K562 (cell line): ENCODE measurements around the gene RSPH6A. TPM values are rescaled to one million over a fixed set of nuclear protein-coding genes. Genes with fewer than 3 reads are reported as not detected.

Experiments
- BRF1 ChIP-seq: IDR thresholded peaks from 3 replicates; pipeline ENCODE4 v1.6.1; 2011; ENCODE audit warnings: borderline replicate concordance, mild to moderate bottlenecking; ENCODE audit not compliant: insufficient read length; ENCODE audit errors: extremely low read depth
- FOXM1 ChIP-seq, 2 experiments: fragments of 450-650 bp in 1 of 2; sonication (generic) in 1 of 2; formaldehyde crosslinking in 1 of 2; IDR thresholded peaks; 2 replicates each; pipeline versions ENCODE4 v1.6.1 to v1.9.0; 2017 to 2022; ENCODE audit warnings: low read depth in 2 of 2, mild to moderate bottlenecking in 2 of 2, missing genetic modification reagents in 1 of 2, moderate library complexity in 1 of 2
- GTF2F1 ChIP-seq: IDR thresholded peaks from 2 replicates; pipeline ENCODE4 v1.6.1; 2011; ENCODE audit warnings: low read depth, low read length, improper control_type of control experiment
- HOXB6 ChIP-seq: fragments of 250-450 bp; sonication (Bioruptor Pico); IDR thresholded peaks from 2 replicates; pipeline ENCODE4 v1.5.1; 2022; ENCODE audit warnings: mild to moderate bottlenecking, borderline replicate concordance
- KDM1A ChIP-seq, 2 experiments: fragments of 450-650 bp; IDR thresholded peaks; 2 replicates each; pipeline ENCODE4 v1.6.1; 2016; ENCODE audit warnings: mild to moderate bottlenecking in 2 of 2
- MCM5 ChIP-seq: fragments of 450-650 bp; IDR thresholded peaks from 2 replicates; pipeline ENCODE4 v1.6.1; 2016; ENCODE audit warnings: low read depth
- MTA1 ChIP-seq: fragments of 450-650 bp; IDR thresholded peaks from 2 replicates; pipeline ENCODE4 v1.6.1; 2017; ENCODE audit warnings: borderline replicate concordance
- MYBL2 ChIP-seq, 2 experiments: fragments of 450-650 bp in 1 of 2; sonication (generic) in 1 of 2; formaldehyde crosslinking in 1 of 2; IDR thresholded peaks; 2 replicates each; pipeline versions ENCODE4 v1.6.1 to v1.8.1; 2017 to 2022; ENCODE audit warnings: borderline replicate concordance in 1 of 2, inconsistent platforms in 1 of 2, low read depth in 1 of 2, mild to moderate bottlenecking in 1 of 2, missing genetic modification reagents in 1 of 2, moderate library complexity in 1 of 2
- POLR3G ChIP-seq: IDR thresholded peaks from 2 replicates; pipeline ENCODE4 v1.6.1; 2011; ENCODE audit not compliant: insufficient read length, insufficient replicate concordance; ENCODE audit errors: extremely low read depth
- SMARCA4 ChIP-seq: fragments of 450-650 bp; IDR thresholded peaks from 2 replicates; pipeline ENCODE4 v1.6.1; 2016
- TAF7 ChIP-seq: fragments of 450-650 bp; IDR thresholded peaks from 2 replicates; pipeline ENCODE4 v1.6.1; 2016; ENCODE audit warnings: missing genetic modification characterization, missing compliant biosample characterization
- ZNF253 ChIP-seq: fragments of 250-450 bp; sonication (Bioruptor Pico); conservative IDR thresholded peaks from 2 replicates; pipeline ENCODE4 v1.6.1; 2021; ENCODE audit warnings: mild to moderate bottlenecking
- ZNF586 ChIP-seq: fragments of 450-650 bp; formaldehyde crosslinking; conservative IDR thresholded peaks from 2 replicates; pipeline ENCODE4 v1.4.0; 2020; ENCODE audit warnings: mild to moderate bottlenecking, moderate library complexity
- ZNF695 ChIP-seq: fragments of 450-650 bp; formaldehyde crosslinking; IDR thresholded peaks from 2 replicates; pipeline ENCODE4 v1.4.0; 2020; ENCODE audit warnings: mild to moderate bottlenecking, moderate library complexity
- polyA plus RNA-seq, 8 experiments: library from polyadenylated mRNA; depleted of rRNA in 4 of 8; stranded (reverse) in 5 of 8; unstranded in 3 of 8; fragments of >200 nt; fragmentation: Nextera tagmentation in 2 of 8; fragmentation: Illumina TruSeq in 1 of 8; extraction: Ambion mirVana in 2 of 8; extraction: Trizol in 1 of 8; gene quantifications; 2 replicates each; pipeline versions ENCODE4 v1.2.1 to v1.2.3, GENCODE V29; 2011 to 2014; ENCODE audit warnings: inconsistent platforms in 1 of 8, missing spikeins in 1 of 8
- total RNA-seq, 7 experiments: library from RNA; depleted of rRNA in 6 of 7; stranded (reverse); fragments of >200 nt in 6 of 7; fragmentation: Illumina TruSeq in 2 of 7; extraction: Trizol in 2 of 7; gene quantifications; 2 replicates each; pipeline versions ENCODE4 v1.2.1 to v1.2.3, GENCODE V29; 2011 to 2021; ENCODE audit warnings: low replicate concordance in 1 of 7
- TF ChIP-seq, protein P1 (sequence below): sonication (generic); formaldehyde crosslinking; IDR thresholded peaks from 2 replicates; pipeline ENCODE4 v1.9.0; 2022; ENCODE audit warnings: mild to moderate bottlenecking, missing genetic modification reagents
- TF ChIP-seq, protein P2 (sequence below): fragments of 450-650 bp; IDR thresholded peaks from 2 replicates; pipeline ENCODE4 v1.7.1; 2018; ENCODE audit warnings: mild to moderate bottlenecking, low read depth; ENCODE audit not compliant: partially characterized antibody
- TF ChIP-seq, protein P3 (sequence below): sonication (generic); formaldehyde crosslinking; IDR thresholded peaks from 2 replicates; pipeline ENCODE4 v1.8.0; 2023; ENCODE audit warnings: missing genetic modification reagents, mild to moderate bottlenecking, borderline replicate concordance
- TF ChIP-seq, protein P4 (sequence below): IDR thresholded peaks from 2 replicates; pipeline ENCODE4 v1.6.1; 2011; ENCODE audit not compliant: insufficient read length; ENCODE audit errors: extremely low read depth

The RSPH6A gene
- total and polyA plus RNA-seq, 9 of the 15 experiments (the other 6 are each of a cell fraction or from before 2014, with no cell fraction given) = 0.03 to 0.15 (median 0.07) TPM; not detected in 5

DNA sequence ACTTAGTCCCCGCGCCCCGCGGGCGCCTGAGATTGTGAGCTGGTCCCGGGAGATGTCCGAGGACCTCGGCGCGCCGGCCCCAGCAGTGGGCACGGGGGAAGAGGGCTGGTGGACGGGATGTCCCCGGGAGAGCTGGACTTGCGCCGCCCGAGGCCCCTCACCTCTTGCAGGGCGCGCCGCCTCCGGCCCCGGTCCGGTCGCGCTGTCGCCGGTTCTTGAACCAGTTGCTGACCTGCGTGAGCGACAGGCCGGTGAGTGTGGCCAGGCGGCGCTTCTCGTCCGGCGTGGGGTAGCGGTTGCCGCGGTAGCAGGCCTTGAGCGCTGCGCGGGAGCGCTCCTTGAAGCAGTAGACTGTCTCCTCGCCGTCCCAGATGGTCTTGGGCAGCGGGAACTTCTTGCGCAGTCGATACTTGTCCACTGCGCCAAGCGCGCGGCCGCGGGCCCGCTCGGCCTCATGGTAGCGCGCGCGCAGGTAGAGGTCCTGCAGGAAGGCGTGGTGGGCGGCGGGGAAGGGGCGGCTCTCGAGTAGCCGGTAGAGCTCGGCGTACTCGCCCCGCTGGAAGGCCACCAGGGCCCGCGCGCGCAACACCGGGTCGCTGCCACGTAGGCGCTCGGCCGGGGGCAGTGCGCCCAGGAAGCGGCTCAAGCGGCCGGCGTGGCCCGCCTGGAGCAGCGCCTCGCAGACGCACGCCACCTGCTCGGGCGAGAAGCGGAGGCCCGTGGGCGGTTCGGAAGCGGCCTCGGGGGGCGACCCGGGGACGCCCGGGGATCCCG lies 47.0 kb downstream of the RSPH6A start (continued):
- TF ChIP-seq BRF1 = no peak
- TF ChIP-seq MTA1 = no peak
- TF ChIP-seq ZNF253 = no peak
- TF ChIP-seq, protein P1, sequence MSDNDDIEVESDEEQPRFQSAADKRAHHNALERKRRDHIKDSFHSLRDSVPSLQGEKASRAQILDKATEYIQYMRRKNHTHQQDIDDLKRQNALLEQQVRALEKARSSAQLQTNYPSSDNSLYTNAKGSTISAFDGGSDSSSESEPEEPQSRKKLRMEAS = peak; percentile 87
- TF ChIP-seq TAF7 (tag) = no peak
- no peak for TF ChIP-seq MCM5
- no peak for TF ChIP-seq POLR3G
- no peak for TF ChIP-seq ZNF586 (CRISPR knock-in tag)
- TF ChIP-seq, protein P2, sequence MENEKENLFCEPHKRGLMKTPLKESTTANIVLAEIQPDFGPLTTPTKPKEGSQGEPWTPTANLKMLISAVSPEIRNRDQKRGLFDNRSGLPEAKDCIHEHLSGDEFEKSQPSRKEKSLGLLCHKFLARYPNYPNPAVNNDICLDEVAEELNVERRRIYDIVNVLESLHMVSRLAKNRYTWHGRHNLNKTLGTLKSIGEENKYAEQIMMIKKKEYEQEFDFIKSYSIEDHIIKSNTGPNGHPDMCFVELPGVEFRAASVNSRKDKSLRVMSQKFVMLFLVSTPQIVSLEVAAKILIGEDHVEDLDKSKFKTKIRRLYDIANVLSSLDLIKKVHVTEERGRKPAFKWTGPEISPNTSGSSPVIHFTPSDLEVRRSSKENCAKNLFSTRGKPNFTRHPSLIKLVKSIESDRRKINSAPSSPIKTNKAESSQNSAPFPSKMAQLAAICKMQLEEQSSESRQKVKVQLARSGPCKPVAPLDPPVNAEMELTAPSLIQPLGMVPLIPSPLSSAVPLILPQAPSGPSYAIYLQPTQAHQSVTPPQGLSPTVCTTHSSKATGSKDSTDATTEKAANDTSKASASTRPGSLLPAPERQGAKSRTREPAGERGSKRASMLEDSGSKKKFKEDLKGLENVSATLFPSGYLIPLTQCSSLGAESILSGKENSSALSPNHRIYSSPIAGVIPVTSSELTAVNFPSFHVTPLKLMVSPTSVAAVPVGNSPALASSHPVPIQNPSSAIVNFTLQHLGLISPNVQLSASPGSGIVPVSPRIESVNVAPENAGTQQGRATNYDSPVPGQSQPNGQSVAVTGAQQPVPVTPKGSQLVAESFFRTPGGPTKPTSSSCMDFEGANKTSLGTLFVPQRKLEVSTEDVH = no peak
- TF ChIP-seq MYBL2 (IDR thresholded peaks at IDR 0.05; ENCODE audit: low read depth) = no peak
- no peak for TF ChIP-seq MYBL2 (CRISPR knock-in tag; IDR thresholded peaks at IDR 0.05; ENCODE audit: borderline replicate concordance)
- TF ChIP-seq, protein P3, sequence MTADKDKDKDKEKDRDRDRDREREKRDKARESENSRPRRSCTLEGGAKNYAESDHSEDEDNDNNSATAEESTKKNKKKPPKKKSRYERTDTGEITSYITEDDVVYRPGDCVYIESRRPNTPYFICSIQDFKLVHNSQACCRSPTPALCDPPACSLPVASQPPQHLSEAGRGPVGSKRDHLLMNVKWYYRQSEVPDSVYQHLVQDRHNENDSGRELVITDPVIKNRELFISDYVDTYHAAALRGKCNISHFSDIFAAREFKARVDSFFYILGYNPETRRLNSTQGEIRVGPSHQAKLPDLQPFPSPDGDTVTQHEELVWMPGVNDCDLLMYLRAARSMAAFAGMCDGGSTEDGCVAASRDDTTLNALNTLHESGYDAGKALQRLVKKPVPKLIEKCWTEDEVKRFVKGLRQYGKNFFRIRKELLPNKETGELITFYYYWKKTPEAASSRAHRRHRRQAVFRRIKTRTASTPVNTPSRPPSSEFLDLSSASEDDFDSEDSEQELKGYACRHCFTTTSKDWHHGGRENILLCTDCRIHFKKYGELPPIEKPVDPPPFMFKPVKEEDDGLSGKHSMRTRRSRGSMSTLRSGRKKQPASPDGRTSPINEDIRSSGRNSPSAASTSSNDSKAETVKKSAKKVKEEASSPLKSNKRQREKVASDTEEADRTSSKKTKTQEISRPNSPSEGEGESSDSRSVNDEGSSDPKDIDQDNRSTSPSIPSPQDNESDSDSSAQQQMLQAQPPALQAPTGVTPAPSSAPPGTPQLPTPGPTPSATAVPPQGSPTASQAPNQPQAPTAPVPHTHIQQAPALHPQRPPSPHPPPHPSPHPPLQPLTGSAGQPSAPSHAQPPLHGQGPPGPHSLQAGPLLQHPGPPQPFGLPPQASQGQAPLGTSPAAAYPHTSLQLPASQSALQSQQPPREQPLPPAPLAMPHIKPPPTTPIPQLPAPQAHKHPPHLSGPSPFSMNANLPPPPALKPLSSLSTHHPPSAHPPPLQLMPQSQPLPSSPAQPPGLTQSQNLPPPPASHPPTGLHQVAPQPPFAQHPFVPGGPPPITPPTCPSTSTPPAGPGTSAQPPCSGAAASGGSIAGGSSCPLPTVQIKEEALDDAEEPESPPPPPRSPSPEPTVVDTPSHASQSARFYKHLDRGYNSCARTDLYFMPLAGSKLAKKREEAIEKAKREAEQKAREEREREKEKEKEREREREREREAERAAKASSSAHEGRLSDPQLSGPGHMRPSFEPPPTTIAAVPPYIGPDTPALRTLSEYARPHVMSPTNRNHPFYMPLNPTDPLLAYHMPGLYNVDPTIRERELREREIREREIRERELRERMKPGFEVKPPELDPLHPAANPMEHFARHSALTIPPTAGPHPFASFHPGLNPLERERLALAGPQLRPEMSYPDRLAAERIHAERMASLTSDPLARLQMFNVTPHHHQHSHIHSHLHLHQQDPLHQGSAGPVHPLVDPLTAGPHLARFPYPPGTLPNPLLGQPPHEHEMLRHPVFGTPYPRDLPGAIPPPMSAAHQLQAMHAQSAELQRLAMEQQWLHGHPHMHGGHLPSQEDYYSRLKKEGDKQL = peak; percentile 82
- TF ChIP-seq ZNF695 = no peak
- TF ChIP-seq SMARCA4 = no peak
- no peak for TF ChIP-seq GTF2F1
- no peak for TF ChIP-seq KDM1A (IDR thresholded peaks at IDR 0.05)
- no peak for TF ChIP-seq HOXB6 (CRISPR knock-in tag)
- TF ChIP-seq, protein P4, sequence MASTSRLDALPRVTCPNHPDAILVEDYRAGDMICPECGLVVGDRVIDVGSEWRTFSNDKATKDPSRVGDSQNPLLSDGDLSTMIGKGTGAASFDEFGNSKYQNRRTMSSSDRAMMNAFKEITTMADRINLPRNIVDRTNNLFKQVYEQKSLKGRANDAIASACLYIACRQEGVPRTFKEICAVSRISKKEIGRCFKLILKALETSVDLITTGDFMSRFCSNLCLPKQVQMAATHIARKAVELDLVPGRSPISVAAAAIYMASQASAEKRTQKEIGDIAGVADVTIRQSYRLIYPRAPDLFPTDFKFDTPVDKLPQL = no peak
- TF ChIP-seq FOXM1 (IDR thresholded peaks at IDR 0.05; ENCODE audit: low read depth) = no peak
- TF ChIP-seq FOXM1 (CRISPR knock-in tag; IDR thresholded peaks at IDR 0.05; ENCODE audit: low read depth) = no peak
